ENCODE data around the gene SPATC1L. TPM values are rescaled to one million over a fixed set of nuclear protein-coding genes. Genes with fewer than 3 reads are reported as not detected.

Gene SPATC1L
- total RNA-seq, 2 experiments from 2014 or later: 23.2 to 24.2 TPM

GRCh38 chr21:46127239-46128105, 56.8 kb downstream of the SPATC1L start:
- H3K27ac Mint-ChIP-seq: no peak overlapping the region
- ATAC-seq (no peak), DNase-seq (no peak)
- POLR2A ChIA-PET: no interaction called here
- intact Hi-C loops (cut with micrococcal nuclease): no loop called here
- no peaks in the 10 kb centered on the region for H3K36me3 Mint-ChIP-seq (ENCODE audit: low read depth)
- no peaks in the 10 kb centered on the region for H3K27me3 Mint-ChIP-seq
- H3K9me3 Mint-ChIP-seq: no peaks in the 10 kb centered on the region
- CTCF ChIA-PET: no interaction called here
- TF ChIP-seq CTCF (IDR thresholded peaks at IDR 0.05): no peak
- no peaks in the 10 kb centered on the region for H3K4me1 Mint-ChIP-seq (ENCODE audit: low read depth)
- no peak overlapping the region for H3K4me3 Mint-ChIP-seq

- DNase-seq (no peak), ATAC-seq (no peak)
- no peak for TF ChIP-seq CTCF (IDR thresholded peaks at IDR 0.05)
- H3K4me3 Mint-ChIP-seq: no peak overlapping the region
- H3K27ac Mint-ChIP-seq: no peak overlapping the region
- intact Hi-C loops (cut with micrococcal nuclease): no loop called here
- no peaks in the 10 kb centered on the region for H3K4me1 Mint-ChIP-seq (ENCODE audit: low read depth)
- H3K36me3 Mint-ChIP-seq (ENCODE audit: low read depth): no peaks in the 10 kb centered on the region
- H3K27me3 Mint-ChIP-seq: no peaks in the 10 kb centered on the region
- POLR2A ChIA-PET: no interaction called here
- CTCF ChIA-PET: no interaction called here
- no peaks in the 10 kb centered on the region for H3K9me3 Mint-ChIP-seq
These were observed 57.7 kb downstream of the SPATC1L start for GRCh38 chr21:46126309-46127238.

- Mint-ChIP-seq H3K27ac (no peak overlapping the region), H3K4me1 (ENCODE audit: low read depth) (no peaks in the 10 kb centered on the region), H3K9me3 (no peaks in the 10 kb centered on the region), H3K4me3 (no peak overlapping the region), H3K36me3 (ENCODE audit: low read depth) (no peaks in the 10 kb centered on the region), H3K27me3 (no peaks in the 10 kb centered on the region)
- DNase-seq: no peak
- TF ChIP-seq CTCF (IDR thresholded peaks at IDR 0.05): no peak
- POLR2A ChIA-PET: no interaction called here
- CTCF ChIA-PET: no interaction called here
- ATAC-seq: no peak
- intact Hi-C loops (cut with micrococcal nuclease): no loop called here
These were observed 58.4 kb downstream of the SPATC1L start for GRCh38 chr21:46125846-46126301.

- POLR2A ChIA-PET: no interaction called here
- Mint-ChIP-seq H3K27ac (no peak overlapping the region), H3K4me1 (ENCODE audit: low read depth) (no peaks in the 10 kb centered on the region), H3K9me3 (no peaks in the 10 kb centered on the region), H3K4me3 (no peak overlapping the region), H3K36me3 (ENCODE audit: low read depth) (no peaks in the 10 kb centered on the region), H3K27me3 (no peaks in the 10 kb centered on the region)
- DNase-seq: no peak
- ATAC-seq: no peak
- intact Hi-C loops (cut with micrococcal nuclease): no loop called here
- CTCF ChIA-PET: no interaction called here
- no peak for TF ChIP-seq CTCF (IDR thresholded peaks at IDR 0.05)
These were observed 59.1 kb downstream of the SPATC1L start for GRCh38 chr21:46124926-46125845.

All from activated CD8-positive, alpha-beta T cell treated with anti-CD3 and anti-CD28 coated beads for 36 hours (primary cell).